ENCODE data around the gene CES3. TPM values are rescaled to one million over a fixed set of nuclear protein-coding genes. Genes with fewer than 3 reads are reported as not detected.
"Not testable (repeated sequence)": the region's sequence is repeated elsewhere in the genome, so short reads cannot be mapped to it uniquely, and the experiment has no call there.

The CES3 gene
- total RNA-seq, 2 experiments from 2014 or later: 2.3 to 4.5 TPM

GRCh38 chr16:66986559-66986958 lies 25.5 kb downstream of the CES3 start:
- ATAC-seq (no peak), DNase-seq (no peak)
- Mint-ChIP-seq H3K9me3 (ENCODE audit: low read depth) (no peaks in the 10 kb centered on the region), H3K36me3 (peaks cover 13% of the 10 kb centered on the region), H3K27ac (peak overlapping the region; percentile 94), H3K4me1 (peaks cover 57% of the 10 kb centered on the region), H3K27me3 (no peaks in the 10 kb centered on the region), H3K4me3 (no peak overlapping the region)
- CTCF ChIA-PET: interaction anchor here (0.8 to 4.7 kb wide), 9 partner anchors 11 to 174 kb away, joined by 3 to 34 read pairs (median 6); partner anchors contain the start of genes FBXL8 and TRADD

DNA sequence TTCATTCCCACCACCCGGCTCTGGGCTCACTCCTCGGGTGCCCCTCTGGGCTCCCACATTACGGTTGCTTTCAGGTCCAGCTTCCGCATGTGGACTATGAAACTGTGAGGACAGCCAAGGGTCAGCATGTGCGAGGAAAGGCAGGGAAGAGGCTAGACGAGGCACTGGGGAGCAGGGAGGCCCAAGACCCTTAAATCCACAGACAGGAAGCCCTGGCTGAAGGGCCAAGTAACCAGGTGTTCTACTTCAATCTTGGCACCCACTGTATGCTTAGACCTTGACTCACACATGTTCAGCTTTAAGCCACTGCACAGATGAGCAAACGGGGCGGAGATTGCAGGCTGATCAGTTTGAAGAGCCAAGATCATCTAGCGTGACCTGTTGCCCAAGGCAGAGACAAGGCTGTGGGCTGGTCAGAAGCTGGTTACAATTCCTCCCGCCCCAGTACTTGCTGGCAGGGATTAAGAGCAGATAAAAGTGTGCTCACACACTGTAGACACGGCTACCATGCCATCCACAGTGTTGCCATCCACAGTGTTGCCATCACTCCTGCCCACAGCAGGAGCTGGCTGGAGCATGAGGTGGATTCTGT lies 27.2 kb downstream of the CES3 start, which contains the start of gene CES4A:
Gene CES4A, plus strand, starts transcription at position 393 of the 592 bp plus-strand sequence. Its CDS starts 184 bp downstream, at position 577.
- DNase-seq (no peak), ATAC-seq (no peak)
- Mint-ChIP-seq H3K9me3 (ENCODE audit: low read depth) (no peaks in the 10 kb centered on the region), H3K27me3 (no peaks in the 10 kb centered on the region), H3K4me1 (peaks cover 45% of the 10 kb centered on the region), H3K27ac (peak within 1 kb of the TSS; percentile 73), H3K4me3 (no peak within 1 kb of the TSS), H3K36me3 (peaks cover 11% of the 10 kb centered on the region)
- CTCF ChIA-PET: interaction anchor here (1.1 to 2.1 kb wide), 5 partner anchors 11 to 30 kb away, joined by 3 to 8 read pairs (median 6); partner anchors contain the start of gene CES3

DNA sequence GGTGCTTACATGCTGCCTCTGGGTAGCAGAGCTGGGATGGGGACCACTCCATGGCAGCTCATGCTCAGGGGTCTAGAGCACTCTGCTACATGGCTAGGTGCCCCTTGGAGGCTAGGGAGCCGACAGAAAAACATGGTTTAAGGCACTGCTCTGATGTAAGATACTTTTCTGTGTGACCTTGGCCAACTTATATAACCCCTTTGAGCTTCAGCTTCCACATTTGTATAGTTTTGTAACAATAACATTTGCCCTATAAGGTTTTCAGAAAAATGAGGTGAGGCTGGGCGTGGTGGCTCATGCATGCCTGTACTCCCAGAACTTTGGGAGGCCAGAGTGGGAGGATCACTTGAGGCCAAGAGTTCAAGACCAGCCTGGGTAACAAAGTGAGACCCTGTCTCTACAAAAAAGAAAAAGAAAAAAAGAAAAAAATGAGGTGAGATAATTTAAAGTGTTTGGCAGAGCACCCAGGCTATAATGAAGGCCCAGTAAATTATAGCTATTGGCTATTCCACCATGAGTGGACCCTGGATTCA lies 30.5 kb downstream of the CES3 start:
- DNase-seq (no peak), ATAC-seq (no peak)
- H3K4me3 Mint-ChIP-seq: no peak overlapping the region
- peaks cover 7% of the 10 kb centered on the region for H3K36me3 Mint-ChIP-seq
- no peak overlapping the region for H3K27ac Mint-ChIP-seq
- no peaks in the 10 kb centered on the region for H3K27me3 Mint-ChIP-seq
- H3K9me3 Mint-ChIP-seq (ENCODE audit: low read depth): no peaks in the 10 kb centered on the region
- peaks cover 17% of the 10 kb centered on the region for H3K4me1 Mint-ChIP-seq
- CTCF ChIA-PET: interaction anchor here (1.2 to 1.6 kb wide), 5 partner anchors 13 to 164 kb away, joined by 3 to 7 read pairs (median 3); no protein-coding TSS in a partner anchor

- CTCF ChIA-PET: interaction anchor here (1.0 to 1.3 kb wide), 2 partner anchors 14 to 162 kb away, joined by 3 read pairs; no protein-coding TSS in a partner anchor
- not testable (repeated sequence) for H3K27me3 Mint-ChIP-seq; ATAC-seq; DNase-seq; H3K27ac Mint-ChIP-seq; H3K4me1 Mint-ChIP-seq; H3K9me3 Mint-ChIP-seq (ENCODE audit: low read depth); H3K4me3 Mint-ChIP-seq; H3K36me3 Mint-ChIP-seq
These were observed 32.5 kb downstream of the CES3 start for GRCh38 chr16:66993558-66993957.

DNA sequence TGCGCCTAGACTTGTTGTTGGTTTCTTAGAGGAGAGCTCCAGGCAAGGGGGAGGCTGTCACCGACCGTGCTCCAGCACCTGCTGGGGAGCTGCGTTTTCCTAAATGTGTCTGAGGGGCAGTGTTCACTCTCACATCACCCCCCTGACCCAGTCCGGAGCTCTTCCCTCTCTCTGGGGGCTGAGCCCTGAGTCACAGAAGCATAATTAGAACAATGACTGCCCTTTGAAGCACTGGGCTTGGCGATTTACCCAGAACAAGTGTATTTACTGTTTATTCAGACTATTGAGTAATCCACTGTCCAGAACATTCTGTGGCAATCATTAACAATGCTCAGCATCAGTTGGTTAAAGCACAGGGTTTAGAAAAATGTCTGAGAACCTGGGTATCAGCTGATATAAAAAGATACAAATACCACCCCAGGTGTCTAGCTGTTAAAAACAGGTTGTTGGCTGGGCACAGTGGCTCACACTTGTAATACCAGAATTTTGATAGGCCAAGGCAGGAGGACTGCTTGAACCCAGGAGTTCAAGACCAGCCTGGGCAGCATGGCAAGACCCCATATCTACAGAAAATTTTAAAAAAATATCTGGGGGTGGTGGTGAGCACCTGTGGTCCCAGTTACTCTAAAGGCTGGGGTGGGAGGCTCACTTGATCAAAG lies 35.4 kb downstream of the CES3 start:
- CTCF ChIA-PET: interaction anchor here (1.0 kb wide), 1 partner anchor 17 kb away, joined by 4 read pairs; no protein-coding TSS in a partner anchor
- H3K27ac Mint-ChIP-seq: no peak overlapping the region
- ATAC-seq (no peak), DNase-seq (no peak)
- no peak overlapping the region for H3K4me3 Mint-ChIP-seq
- peaks cover 4% of the 10 kb centered on the region for H3K36me3 Mint-ChIP-seq
- no peaks in the 10 kb centered on the region for H3K9me3 Mint-ChIP-seq (ENCODE audit: low read depth)
- no peaks in the 10 kb centered on the region for H3K27me3 Mint-ChIP-seq
- peaks cover 15% of the 10 kb centered on the region for H3K4me1 Mint-ChIP-seq

DNA sequence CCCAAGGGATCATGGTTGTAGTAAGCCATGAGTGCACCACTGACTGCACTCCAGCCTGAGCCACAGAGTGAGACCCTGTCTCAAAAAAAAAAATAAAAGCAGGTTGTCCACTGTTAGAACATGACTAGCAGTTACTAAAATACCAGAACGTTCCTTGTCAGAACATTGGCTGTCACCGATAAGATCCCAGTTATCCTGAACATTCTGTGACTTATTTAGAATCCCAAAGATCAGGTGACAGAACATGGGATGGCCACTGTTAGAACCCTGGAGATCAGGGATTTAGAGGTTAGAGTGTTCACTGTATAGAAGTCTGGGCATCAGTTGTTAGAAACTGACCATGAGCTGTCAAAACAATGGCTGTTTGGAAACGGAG lies 35.9 kb downstream of the CES3 start:
- no peak overlapping the region for H3K27ac Mint-ChIP-seq

GRCh38 chr16:67000384-67001351 lies 39.6 kb downstream of the CES3 start:
- peaks cover 4% of the 10 kb centered on the region for H3K36me3 Mint-ChIP-seq
- H3K4me3 Mint-ChIP-seq: peak overlapping the region; percentile 71
- CTCF ChIA-PET: interaction anchor here (0.9 to 5.8 kb wide), 4 partner anchors 13 to 155 kb away, joined by 3 to 26 read pairs (median 4); no protein-coding TSS in a partner anchor
- peaks cover 25% of the 10 kb centered on the region for H3K4me1 Mint-ChIP-seq
- no peaks in the 10 kb centered on the region for H3K27me3 Mint-ChIP-seq
- no peaks in the 10 kb centered on the region for H3K9me3 Mint-ChIP-seq (ENCODE audit: low read depth)
- H3K27ac Mint-ChIP-seq: peak overlapping the region; percentile 72
- DNase-seq (peak; percentile 71), ATAC-seq (peak; percentile 68)

More for the DNA sequence above, 35.9 kb downstream of the CES3 start:
- Mint-ChIP-seq H3K4me1 (peaks cover 20% of the 10 kb centered on the region), H3K4me3 (no peak overlapping the region), H3K27me3 (no peaks in the 10 kb centered on the region), H3K9me3 (ENCODE audit: low read depth) (no peaks in the 10 kb centered on the region), H3K36me3 (peaks cover 4% of the 10 kb centered on the region)
- DNase-seq (no peak), ATAC-seq (no peak)
- CTCF ChIA-PET: no interaction called here

DNA sequence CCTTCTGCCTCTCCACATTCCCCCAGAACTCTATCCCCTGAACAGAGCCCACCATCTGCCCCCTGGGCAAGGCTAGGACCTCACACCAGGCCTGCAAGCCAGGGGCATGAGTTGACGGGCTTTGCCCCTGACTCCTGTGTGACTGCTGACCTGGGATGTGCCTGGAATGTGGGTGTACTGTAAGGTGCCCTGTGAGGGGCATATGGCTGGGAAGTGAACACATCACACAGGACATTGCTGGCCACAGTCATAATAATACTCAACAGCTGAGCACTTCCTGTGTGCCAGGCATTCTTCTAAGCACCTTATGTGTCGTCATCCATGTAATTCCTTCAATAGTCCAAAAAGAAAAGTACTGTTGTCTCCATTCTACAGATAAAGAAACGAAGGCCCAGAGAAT lies 40.7 kb downstream of the CES3 start:
- CTCF ChIA-PET: interaction anchor here (0.9 to 5.8 kb wide), 3 partner anchors 11 to 26 kb away, joined by 3 to 26 read pairs (median 3); no protein-coding TSS in a partner anchor
- no peaks in the 10 kb centered on the region for H3K27me3 Mint-ChIP-seq
- peaks cover 4% of the 10 kb centered on the region for H3K36me3 Mint-ChIP-seq
- H3K4me3 Mint-ChIP-seq: peak overlapping the region; percentile 71
- ATAC-seq (no peak), DNase-seq (no peak)
- H3K27ac Mint-ChIP-seq: no peak overlapping the region
- peaks cover 25% of the 10 kb centered on the region for H3K4me1 Mint-ChIP-seq
- no peaks in the 10 kb centered on the region for H3K9me3 Mint-ChIP-seq (ENCODE audit: low read depth)

DNA sequence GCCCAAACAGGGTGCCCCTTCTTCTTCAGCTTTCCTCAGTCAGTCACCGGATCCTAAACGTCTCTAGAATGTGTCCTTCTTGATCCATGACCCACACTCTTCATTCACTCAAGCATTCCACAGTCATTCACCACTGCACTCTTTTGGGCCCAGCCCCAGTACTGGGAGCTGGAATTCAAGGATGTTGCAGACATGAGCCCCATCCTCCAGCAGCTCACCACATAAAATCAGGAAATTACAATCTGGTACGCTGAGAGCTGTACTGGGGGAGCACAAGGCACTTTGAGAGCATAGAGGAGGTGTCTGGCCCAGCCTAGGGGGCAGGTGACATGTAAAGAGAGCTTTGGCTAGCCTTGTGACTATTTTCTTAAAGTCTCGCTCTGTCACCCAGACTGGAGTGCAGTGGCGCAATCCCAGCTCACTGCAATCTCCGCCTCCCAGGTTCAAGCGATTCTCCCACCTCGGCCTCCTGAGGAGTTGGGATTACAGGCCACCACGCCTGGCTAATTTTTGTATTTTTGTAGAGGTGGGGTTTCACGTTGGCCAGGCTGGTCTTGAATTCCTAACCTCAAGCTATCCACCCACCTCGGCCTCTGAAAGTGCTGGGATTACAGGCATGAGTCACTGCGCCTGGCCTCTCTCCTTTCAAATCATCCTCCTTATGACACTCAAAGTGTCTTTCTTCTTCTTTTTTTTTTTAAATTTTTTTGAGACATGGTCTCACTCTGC lies 46.0 kb downstream of the CES3 start:
- no peak for ATAC-seq
- H3K4me3 Mint-ChIP-seq: no peak overlapping the region

DNA sequence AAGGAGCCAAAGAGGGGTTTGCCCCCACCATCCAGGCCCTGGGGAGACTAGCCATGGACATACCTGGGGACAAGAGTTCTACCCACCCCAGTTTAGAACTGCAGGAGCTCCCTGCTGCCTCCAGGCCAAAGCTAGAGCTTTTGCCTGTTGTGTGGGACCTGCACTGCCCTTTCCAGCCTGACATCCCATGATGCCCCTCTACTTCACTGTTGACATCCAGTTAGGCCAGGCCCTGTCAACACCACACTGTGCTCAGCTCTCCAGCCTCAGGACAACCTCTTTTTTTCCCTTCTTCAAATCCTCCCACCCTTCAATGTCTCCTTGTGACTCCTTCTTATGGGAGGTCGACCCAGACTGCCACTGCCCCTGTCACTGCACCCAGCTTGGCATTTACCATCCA lies 48.1 kb downstream of the CES3 start:
- no peak for DNase-seq
- no peak for ATAC-seq
- Mint-ChIP-seq H3K36me3 (no peaks in the 10 kb centered on the region), H3K27me3 (no peaks in the 10 kb centered on the region), H3K27ac (peak overlapping the region; percentile 36), H3K4me3 (no peak overlapping the region), H3K9me3 (ENCODE audit: low read depth) (no peaks in the 10 kb centered on the region), H3K4me1 (peaks cover 30% of the 10 kb centered on the region)
- CTCF ChIA-PET: interaction anchor here (21.0 kb wide), 1 partner anchor 149 kb away, joined by 395 read pairs; the partner anchor contains the start of genes B3GNT9, FBXL8, HSF4 and TRADD

More for the DNA sequence above, 46.0 kb downstream of the CES3 start:
- Mint-ChIP-seq H3K36me3 (no peaks in the 10 kb centered on the region), H3K27ac (peak overlapping the region; percentile 9), H3K9me3 (ENCODE audit: low read depth) (no peaks in the 10 kb centered on the region), H3K27me3 (no peaks in the 10 kb centered on the region), H3K4me1 (peaks cover 25% of the 10 kb centered on the region)
- DNase-seq: no peak
- CTCF ChIA-PET: interaction anchor here (0.8 to 21.0 kb wide), 6 partner anchors 9 to 174 kb away, joined by 3 to 395 read pairs (median 3); partner anchors contain the start of genes B3GNT9, FBXL8, HSF4 and TRADD

DNA sequence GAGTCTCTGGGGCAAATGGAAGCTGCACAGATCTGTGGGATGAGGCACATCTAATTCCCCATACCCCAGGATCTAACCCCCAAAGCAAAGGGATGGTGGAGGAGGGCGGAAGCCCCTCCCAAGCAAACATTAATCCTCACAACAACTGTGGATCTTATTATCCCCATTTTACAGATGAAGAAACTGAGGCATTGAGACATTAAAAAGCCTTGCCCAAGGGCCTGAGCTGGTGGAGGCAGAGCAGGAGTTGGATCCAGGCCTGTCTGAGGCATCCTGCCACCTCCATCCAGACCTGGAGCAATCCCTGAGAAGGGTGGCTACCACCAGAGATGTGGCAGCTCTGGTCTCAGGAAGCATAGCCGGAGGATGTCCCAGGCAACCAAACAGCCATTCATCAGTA lies 50.2 kb downstream of the CES3 start:
- CTCF ChIA-PET: interaction anchor here (0.8 to 21.0 kb wide), 7 partner anchors 9 to 147 kb away, joined by 3 to 395 read pairs (median 41); partner anchors contain the start of genes B3GNT9, CBFB, CES3 and FBXL8
- no peak overlapping the region for H3K4me3 Mint-ChIP-seq
- H3K4me1 Mint-ChIP-seq: peaks cover 47% of the 10 kb centered on the region
- no peaks in the 10 kb centered on the region for H3K9me3 Mint-ChIP-seq (ENCODE audit: low read depth)
- no peaks in the 10 kb centered on the region for H3K27me3 Mint-ChIP-seq
- H3K36me3 Mint-ChIP-seq: no peaks in the 10 kb centered on the region
- DNase-seq: no peak
- no peak overlapping the region for H3K27ac Mint-ChIP-seq
- ATAC-seq: no peak

Data from activated CD8-positive, alpha-beta memory T cell treated with anti-CD3 and anti-CD28 coated beads, Interleukin-2, amount 10 ng/mL, durations not matched to agents 7 days and 5 days (primary cell).